ENCODE results near the gene GRK4. TPM values are rescaled to one million over a fixed set of nuclear protein-coding genes. Genes with fewer than 3 reads are reported as not detected.

GRK4 gene
- total RNA-seq, 4 donors from 2014 or later: 1.0 to 9.4 (median 6.0) TPM; not detected in 1

DNA sequence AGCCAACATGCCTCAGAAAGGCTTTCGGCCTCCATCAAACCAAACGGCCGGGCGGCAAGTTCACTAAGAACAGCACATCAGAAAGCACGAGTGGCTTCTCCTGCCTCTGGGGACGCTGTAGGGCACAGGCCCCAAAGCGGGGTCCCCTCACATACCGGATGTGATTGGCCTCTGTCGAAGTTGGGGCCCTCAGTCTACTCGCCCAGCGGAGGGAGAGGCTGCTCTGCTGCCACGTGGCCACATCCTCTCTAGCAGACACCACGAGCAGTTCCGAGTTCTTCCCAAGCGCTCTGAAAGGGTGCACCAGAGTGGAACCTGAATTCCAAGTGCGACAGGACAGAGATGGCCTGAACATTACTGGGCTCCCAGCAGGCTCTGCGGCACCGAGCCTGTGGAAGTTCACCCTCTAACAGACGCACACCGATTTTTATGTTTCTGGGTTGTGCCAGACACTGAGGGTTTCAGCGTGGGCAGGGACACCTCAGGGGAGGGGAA lies 21.3 kb upstream of the GRK4 start:
- Histone ChIP-seq H3K9me3 (no peaks in the 10 kb centered on the region), H3K4me1 (no peaks in the 10 kb centered on the region), H3K4me3 (no peak overlapping the region), H3K27ac (no peak overlapping the region), H3K36me3 (no peaks in the 10 kb centered on the region), H3K27me3 (no peaks in the 10 kb centered on the region)
- intact Hi-C loops (cut with DNase I; ENCODE audit: low total_unique reads): loop anchor here (5.0 kb wide), 1 partner anchor 525 kb away; the partner anchor contains the start of genes CFAP99 and ZFYVE28
- no peak for TF ChIP-seq POLR2A (IDR thresholded peaks at IDR 0.05)
- TF ChIP-seq, protein P1, sequence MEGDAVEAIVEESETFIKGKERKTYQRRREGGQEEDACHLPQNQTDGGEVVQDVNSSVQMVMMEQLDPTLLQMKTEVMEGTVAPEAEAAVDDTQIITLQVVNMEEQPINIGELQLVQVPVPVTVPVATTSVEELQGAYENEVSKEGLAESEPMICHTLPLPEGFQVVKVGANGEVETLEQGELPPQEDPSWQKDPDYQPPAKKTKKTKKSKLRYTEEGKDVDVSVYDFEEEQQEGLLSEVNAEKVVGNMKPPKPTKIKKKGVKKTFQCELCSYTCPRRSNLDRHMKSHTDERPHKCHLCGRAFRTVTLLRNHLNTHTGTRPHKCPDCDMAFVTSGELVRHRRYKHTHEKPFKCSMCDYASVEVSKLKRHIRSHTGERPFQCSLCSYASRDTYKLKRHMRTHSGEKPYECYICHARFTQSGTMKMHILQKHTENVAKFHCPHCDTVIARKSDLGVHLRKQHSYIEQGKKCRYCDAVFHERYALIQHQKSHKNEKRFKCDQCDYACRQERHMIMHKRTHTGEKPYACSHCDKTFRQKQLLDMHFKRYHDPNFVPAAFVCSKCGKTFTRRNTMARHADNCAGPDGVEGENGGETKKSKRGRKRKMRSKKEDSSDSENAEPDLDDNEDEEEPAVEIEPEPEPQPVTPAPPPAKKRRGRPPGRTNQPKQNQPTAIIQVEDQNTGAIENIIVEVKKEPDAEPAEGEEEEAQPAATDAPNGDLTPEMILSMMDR (IDR thresholded peaks at IDR 0.05): no peak
- no peak for DNase-seq

DNA sequence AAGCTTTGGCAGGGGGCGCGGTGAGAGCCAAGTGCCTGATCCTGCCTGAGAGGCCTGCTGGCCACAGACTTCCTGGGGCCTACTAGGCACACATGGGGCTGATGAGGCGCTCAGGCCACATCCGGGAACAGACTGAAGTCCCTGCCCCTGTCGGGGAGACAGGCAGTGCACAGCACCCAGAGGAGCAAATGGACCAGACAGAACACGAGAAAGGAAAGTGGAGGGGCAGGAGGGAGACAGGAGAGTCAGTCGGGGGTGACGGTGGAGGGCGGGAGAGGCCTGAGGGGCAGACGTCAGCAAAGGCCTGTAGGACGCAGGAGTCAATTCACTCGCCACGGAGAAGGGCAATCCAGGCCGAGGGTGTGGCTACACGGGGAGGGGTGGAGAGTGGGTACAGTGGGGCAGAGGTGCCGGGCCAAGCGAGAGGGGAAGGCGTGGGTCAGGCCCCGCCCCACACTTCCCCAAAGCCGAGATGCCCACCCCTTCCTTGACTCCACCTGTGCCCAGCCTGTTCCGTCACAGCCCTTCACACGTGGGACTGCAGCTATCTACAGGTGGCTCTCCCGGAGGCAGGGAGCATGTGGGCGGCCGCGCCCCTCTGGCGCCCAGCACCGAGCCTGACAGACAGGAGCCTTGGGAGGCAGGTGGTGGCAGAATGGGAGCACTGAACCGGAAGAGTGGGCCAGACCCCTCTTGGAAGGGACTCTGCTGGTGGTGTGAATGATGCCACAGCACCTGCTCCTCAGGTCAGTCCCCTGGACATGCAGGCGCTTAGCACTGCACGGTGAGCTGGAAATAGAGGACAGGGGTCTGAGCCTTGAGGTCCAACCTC lies 20.6 kb upstream of the GRK4 start:
- Histone ChIP-seq H3K4me3 (no peak overlapping the region), H3K4me1 (no peaks in the 10 kb centered on the region), H3K27me3 (no peaks in the 10 kb centered on the region), H3K9me3 (no peaks in the 10 kb centered on the region), H3K27ac (no peak overlapping the region), H3K36me3 (no peaks in the 10 kb centered on the region)
- intact Hi-C loops (cut with DNase I; ENCODE audit: low total_unique reads): loop anchor here (5.0 kb wide), 1 partner anchor 525 kb away; the partner anchor contains the start of genes CFAP99 and ZFYVE28
- DNase-seq: no peak
- TF ChIP-seq, protein P1 (IDR thresholded peaks at IDR 0.05): no peak
- no peak for TF ChIP-seq POLR2A (IDR thresholded peaks at IDR 0.05)

DNA sequence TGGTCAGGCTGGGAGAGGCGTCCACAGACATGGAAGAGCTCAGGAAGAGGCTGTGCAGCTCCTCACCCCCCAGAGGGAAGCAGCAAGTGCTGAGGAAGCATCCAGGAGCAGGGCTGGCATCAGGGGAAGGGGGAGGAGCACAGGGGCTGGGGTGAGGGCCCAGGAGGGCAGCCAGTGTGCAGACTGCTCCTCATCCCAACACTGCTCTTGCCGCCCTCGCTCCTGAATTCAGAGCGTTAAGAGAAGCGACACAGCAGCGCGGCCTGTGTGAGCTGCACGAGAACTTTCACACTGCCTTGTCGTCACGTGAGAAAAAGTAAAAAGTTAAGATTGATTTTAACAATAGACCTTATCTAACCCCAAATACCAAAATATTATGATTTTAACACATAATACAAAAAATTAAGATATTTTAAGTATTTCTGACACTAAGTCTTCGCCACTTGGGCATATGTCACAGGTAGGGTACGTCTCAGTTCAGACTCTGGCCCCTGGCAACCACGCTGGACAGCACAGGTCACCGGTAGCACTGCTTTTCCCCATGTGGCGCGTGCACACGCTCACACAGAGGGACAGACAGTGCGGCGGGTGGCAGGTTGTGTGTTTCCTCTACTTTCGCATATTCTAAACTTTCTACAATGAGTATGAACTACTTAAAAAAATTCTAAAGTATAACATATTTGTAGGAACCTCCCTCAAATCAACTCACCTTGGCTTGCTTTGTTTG lies 19.8 kb upstream of the GRK4 start:
- Histone ChIP-seq H3K4me1 (no peaks in the 10 kb centered on the region), H3K9me3 (no peaks in the 10 kb centered on the region), H3K27ac (no peak overlapping the region), H3K27me3 (no peaks in the 10 kb centered on the region), H3K36me3 (no peaks in the 10 kb centered on the region), H3K4me3 (no peak overlapping the region)
- DNase-seq: no peak
- TF ChIP-seq POLR2A (IDR thresholded peaks at IDR 0.05): no peak
- TF ChIP-seq, protein P1 (IDR thresholded peaks at IDR 0.05): no peak
- intact Hi-C loops (cut with DNase I; ENCODE audit: low total_unique reads): loop anchor here (5.0 kb wide), 1 partner anchor 526 kb away; the partner anchor contains the start of genes CFAP99 and ZFYVE28

DNA sequence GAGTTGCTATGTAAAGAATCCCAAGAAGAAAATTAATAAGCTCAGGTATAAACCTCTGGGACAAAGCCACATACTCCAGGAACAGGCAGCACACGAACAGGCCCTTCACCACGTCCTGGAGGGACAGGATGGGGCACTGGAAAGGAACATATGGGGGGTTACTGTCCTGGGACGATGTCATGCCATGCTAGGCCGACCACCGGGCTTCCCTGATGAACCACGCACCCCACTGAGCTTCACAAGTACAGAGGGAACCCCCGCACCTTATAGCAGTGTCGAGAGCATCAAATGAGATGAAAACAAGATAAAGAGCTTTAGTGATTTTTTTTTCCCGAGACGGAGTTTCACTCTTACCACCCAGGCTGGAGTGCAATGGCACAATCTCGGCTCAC lies 19.3 kb upstream of the GRK4 start:
- no peaks in the 10 kb centered on the region for H3K36me3 ChIP-seq

More for the DNA sequence above, 19.3 kb upstream of the GRK4 start:
- Histone ChIP-seq H3K4me1 (no peaks in the 10 kb centered on the region), H3K27me3 (no peaks in the 10 kb centered on the region), H3K4me3 (no peak overlapping the region), H3K27ac (no peak overlapping the region), H3K9me3 (no peaks in the 10 kb centered on the region)
- DNase-seq: no peak
- TF ChIP-seq, protein P1 (IDR thresholded peaks at IDR 0.05): no peak
- TF ChIP-seq POLR2A (IDR thresholded peaks at IDR 0.05): no peak
- intact Hi-C loops (cut with DNase I; ENCODE audit: low total_unique reads): loop anchor here (5.0 kb wide), 1 partner anchor 527 kb away; the partner anchor contains the start of genes CFAP99 and ZFYVE28
